A549 (cell line): ENCODE data around the gene FOXD4L4. TPM values are rescaled to one million over a fixed set of nuclear protein-coding genes. Genes with fewer than 3 reads are reported as not detected.
"Not testable (repeated sequence)": the region's sequence is repeated elsewhere in the genome, so short reads cannot be mapped to it uniquely, and the experiment has no call there.

Experiments
- ATAC-seq, 2 experiments: fragments of 200-7000 bp in 1 of 2; fragments of >200 bp in 1 of 2; cut with Nextera tagmentation in 1 of 2; cut with Tn5 transposase in 1 of 2; 3 replicates each; pipeline versions ENCODE4 v1.8.0 to v1.9.1; 2018 to 2020; ENCODE audit warnings: mild to moderate bottlenecking in 1 of 2, moderate library complexity in 1 of 2
- CTCF ChIA-PET: fragments of 300-600 bp; sonication (Branson Sonifier 250); formaldehyde crosslinking; extraction: SDS; loops from one replicate; lab custom pipeline; 2021; ENCODE audit warnings: antibody characterized with exemption, inconsistent platforms; lab: Yijun Ruan, JAX
- POLR2A ChIA-PET: fragments of 350-600 bp; formaldehyde crosslinking; extraction: SDS; loops from one replicate; lab custom pipeline; 2021; ENCODE audit warnings: antibody characterized with exemption, inconsistent platforms; lab: Yijun Ruan, JAX
- DNase-seq, 2 experiments: peaks; one replicate each; pipeline versions ENCODE4 v3.0.0 to v3.0.0-alpha.2; 2011 to 2016; ENCODE audit warnings: low read depth in 1 of 2, low spot score in 1 of 2
- FAIRE-seq: peaks from 2 replicates; lab custom pipeline; 2011; peaks lifted over from hg19 to GRCh38; lab: Jason Lieb, UNC
- H3K27ac ChIP-seq, 2 experiments: fragments of >200 bp; sonication (Bioruptor Twin); formaldehyde crosslinking; 3 replicates each; pipeline ENCODE4 v1.5.1; 2016 to 2017
- H3K4me1 ChIP-seq: fragments of >200 bp; sonication (Bioruptor Twin); formaldehyde crosslinking; 3 replicates; pipeline ENCODE4 v1.6.1; 2016
- H3K4me2 ChIP-seq: fragments of >200 bp; sonication (Bioruptor Twin); formaldehyde crosslinking; 3 replicates; pipeline ENCODE4 v1.6.1; 2016
- H3K4me3 ChIP-seq: fragments of >200 bp; sonication (Bioruptor Twin); formaldehyde crosslinking; 3 replicates; pipeline ENCODE4 v1.5.1; 2016
- H3K9me3 ChIP-seq: fragments of >200 bp; sonication (Bioruptor Twin); formaldehyde crosslinking; 3 replicates; pipeline ENCODE4 v1.6.1; 2016
- WGBS: methylation state at CpG from one replicate; pipeline ENCODE4 v1.1.6; 2017; ENCODE audit errors: missing lambda C conversion rate; 5-methylcytosine and 5-hydroxymethylcytosine counted together
- polyA minus RNA-seq: library from RNA; depleted of rRNA, polyadenylated mRNA; stranded (reverse); fragments of >200 nt; gene quantifications from 2 replicates; pipeline ENCODE4 v1.2.3, GENCODE V29; 2011; rRNA and poly(A)+ RNA removed
- polyA plus RNA-seq, 4 experiments: library from polyadenylated mRNA; depleted of rRNA in 3 of 4; stranded (reverse); fragments of >200 nt; fragmentation: RNase III in 1 of 4; extraction: RNeasy Plus Mini Kit Qiagen cat#74134 plus additional on column Dnase treatment in 1 of 4; gene quantifications; 2 replicates in 3 of 4; 3 replicates in 1 of 4; pipeline ENCODE4 v1.2.3, GENCODE V29; 2011 to 2017

FOXD4L4 gene
- polyA plus RNA-seq (2011; rRNA removed) (0.04 TPM in 1 of 2 replicates, not detected in the other), polyA plus RNA-seq (2017; fragmentation: RNase III; extraction: RNeasy Plus Mini Kit Qiagen cat#74134 plus additional on column Dnase treatment) (0.05 to 0.09 TPM in 2 of 3 replicates, not detected in the other), polyA minus RNA-seq (0.91 and 1.2 TPM in 2 replicates)
- polyA plus RNA-seq (2012; cell fraction: cytosol; rRNA removed), result 0.03 TPM in 1 of 2 replicates, not detected in the other
- polyA plus RNA-seq (2012; cell fraction: nucleus; rRNA removed), result 0.23 and 0.29 TPM in 2 replicates

GRCh38 chr9:65737096-65737564, at the start of gene FOXD4L4:
Gene FOXD4L4 (plus strand): TSS chr9:65737146. CDS start chr9:65737146, 0 bp downstream.
- WGBS, result 85% methylated on average over 19 of the region's 38 CpGs
- H3K4me2 ChIP-seq, CTCF ChIA-PET, H3K9me3 ChIP-seq, ATAC-seq, POLR2A ChIA-PET, H3K27ac ChIP-seq, FAIRE-seq, H3K4me3 ChIP-seq, H3K4me1 ChIP-seq, DNase-seq: not testable (repeated sequence)

- whole genome bisulfite sequencing, result 80% methylated on average over 2 of the region's 2 CpGs
- POLR2A ChIA-PET, H3K4me2 ChIP-seq, H3K4me1 ChIP-seq, H3K27ac ChIP-seq, H3K9me3 ChIP-seq, H3K4me3 ChIP-seq, DNase-seq, ATAC-seq, CTCF ChIA-PET, FAIRE-seq: not testable (repeated sequence)
Measured at GRCh38 chr9:65703550-65703949, 33.4 kb upstream of the FOXD4L4 start.

- POLR2A ChIA-PET, ATAC-seq, H3K4me3 ChIP-seq, H3K27ac ChIP-seq, FAIRE-seq, H3K4me2 ChIP-seq, DNase-seq, H3K4me1 ChIP-seq, H3K9me3 ChIP-seq, CTCF ChIA-PET: not testable (repeated sequence)
- WGBS, result 100% methylated on average over 2 of the region's 5 CpGs
Measured at GRCh38 chr9:65714445-65714844, 22.5 kb upstream of the FOXD4L4 start.

- DNase-seq, POLR2A ChIA-PET, H3K4me2 ChIP-seq, H3K27ac ChIP-seq, H3K9me3 ChIP-seq, CTCF ChIA-PET, H3K4me3 ChIP-seq, FAIRE-seq, ATAC-seq, H3K4me1 ChIP-seq: not testable (repeated sequence)
- WGBS, result 73% methylated on average over 6 of the region's 27 CpGs
Measured at GRCh38 chr9:65738133-65738532, 1.2 kb downstream of the FOXD4L4 start.

Other genes starting within 250 kb of the FOXD4L4 start
- 84.6 and 118 TPM in 2 replicates for gene ZNG1E, start 61.2 kb upstream of the FOXD4L4 start, polyA plus RNA-seq (2011; rRNA removed)
- 79.6 to 85.8 TPM (median 81.0 TPM) in 3 replicates for gene ZNG1E, start 61.2 kb upstream of the FOXD4L4 start, polyA plus RNA-seq (2017; fragmentation: RNase III; extraction: RNeasy Plus Mini Kit Qiagen cat#74134 plus additional on column Dnase treatment)